GM18519 (cell line): ENCODE measurements around the gene TARP.

ENCODE experiments used
- ATAC-seq: cut with Tn5 transposase; IDR thresholded peaks from one replicate; pipeline ENCODE4 v1.9.1; 2021; ENCODE audit warnings: mild to moderate bottlenecking, moderate library complexity; ENCODE audit not compliant: unreplicated experiment, low FRiP score

TARP gene

DNA sequence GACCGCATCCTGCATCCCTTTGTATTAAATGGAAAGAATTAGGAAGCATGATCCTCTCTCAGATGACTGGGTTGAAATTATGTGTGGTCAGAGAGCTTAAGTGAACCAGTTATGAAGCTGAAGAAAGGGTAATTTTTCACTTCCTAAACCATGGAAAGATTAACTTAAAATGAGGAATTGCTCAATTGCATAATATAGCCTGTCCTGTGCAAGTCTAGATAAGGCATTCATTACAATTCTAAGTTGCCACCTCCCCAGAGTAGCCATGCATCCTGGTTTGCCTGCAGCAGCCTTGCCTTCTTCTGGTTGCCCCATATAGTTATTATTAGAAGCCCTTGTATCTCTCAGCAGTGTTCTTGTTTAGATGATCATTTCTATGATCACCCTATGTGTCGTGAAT lies 50.1 kb downstream of the TARP start:
- ATAC-seq = no peak

DNA sequence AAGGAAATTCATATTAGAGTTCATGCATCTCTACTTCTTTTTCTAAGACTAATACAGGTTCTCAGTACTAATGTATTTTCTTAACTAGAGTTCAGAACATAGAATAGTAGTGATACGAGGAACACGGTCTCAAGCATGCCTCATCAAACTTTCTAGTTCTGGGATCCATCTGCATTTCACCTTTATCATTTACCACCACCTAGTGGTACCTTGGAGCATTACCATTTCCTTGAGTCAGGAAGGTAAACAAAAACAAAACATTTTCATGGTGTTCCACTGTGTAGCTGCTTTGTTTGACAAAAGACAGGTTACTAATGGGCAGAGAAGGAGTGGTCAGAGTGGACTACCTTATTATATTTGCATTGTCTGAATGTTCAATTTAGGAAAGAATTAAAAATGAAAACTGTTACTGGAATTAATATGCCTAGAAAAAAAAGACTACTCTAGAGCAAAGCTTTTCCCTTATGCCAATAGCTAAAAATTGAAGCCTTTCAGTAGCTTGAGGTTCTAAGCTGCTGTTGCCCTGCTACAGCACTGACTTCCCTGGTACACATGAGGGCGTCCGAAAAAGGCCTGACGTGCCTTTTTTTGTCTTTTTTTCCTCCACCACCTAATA lies 50.8 kb downstream of the TARP start:
- peak; percentile 75 for ATAC-seq

DNA sequence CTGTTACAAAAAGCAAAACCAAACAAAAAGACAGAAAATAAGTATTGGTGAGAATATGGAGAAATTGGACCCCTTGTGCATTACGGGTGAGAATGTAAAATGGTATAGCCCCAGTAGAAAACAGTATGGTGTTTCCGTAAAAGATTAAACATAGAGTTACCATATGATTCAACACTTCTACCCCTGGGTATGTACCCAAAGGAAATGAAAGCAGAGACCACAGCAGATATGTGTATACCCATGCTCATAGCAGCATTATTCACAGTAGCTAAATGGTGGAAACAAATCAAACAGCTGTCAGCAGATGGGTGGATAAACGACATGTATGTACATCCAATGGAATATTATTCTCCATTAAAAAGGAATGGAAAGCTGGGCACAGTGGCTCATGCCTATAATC lies 53.0 kb downstream of the TARP start:
- no peak for ATAC-seq

DNA sequence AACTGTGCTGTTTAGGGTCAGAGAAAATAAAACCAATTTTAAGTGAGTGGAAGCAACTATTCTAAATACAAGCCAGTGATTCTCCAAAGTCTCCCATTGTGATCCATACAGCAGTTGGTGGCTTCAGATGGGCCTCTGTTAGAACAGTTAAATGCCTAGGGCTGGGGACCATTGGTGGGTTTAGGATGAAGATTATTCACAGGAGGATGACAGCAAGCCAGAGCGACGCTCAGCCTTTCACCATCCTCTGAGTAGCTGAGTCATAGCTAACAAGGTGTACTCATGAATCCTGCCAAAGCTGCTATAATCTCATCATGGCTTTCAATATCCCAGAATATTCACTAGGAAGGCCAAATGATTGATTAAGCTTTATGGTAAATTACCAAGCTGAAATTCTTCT lies 55.8 kb downstream of the TARP start:
- no peak for ATAC-seq

DNA sequence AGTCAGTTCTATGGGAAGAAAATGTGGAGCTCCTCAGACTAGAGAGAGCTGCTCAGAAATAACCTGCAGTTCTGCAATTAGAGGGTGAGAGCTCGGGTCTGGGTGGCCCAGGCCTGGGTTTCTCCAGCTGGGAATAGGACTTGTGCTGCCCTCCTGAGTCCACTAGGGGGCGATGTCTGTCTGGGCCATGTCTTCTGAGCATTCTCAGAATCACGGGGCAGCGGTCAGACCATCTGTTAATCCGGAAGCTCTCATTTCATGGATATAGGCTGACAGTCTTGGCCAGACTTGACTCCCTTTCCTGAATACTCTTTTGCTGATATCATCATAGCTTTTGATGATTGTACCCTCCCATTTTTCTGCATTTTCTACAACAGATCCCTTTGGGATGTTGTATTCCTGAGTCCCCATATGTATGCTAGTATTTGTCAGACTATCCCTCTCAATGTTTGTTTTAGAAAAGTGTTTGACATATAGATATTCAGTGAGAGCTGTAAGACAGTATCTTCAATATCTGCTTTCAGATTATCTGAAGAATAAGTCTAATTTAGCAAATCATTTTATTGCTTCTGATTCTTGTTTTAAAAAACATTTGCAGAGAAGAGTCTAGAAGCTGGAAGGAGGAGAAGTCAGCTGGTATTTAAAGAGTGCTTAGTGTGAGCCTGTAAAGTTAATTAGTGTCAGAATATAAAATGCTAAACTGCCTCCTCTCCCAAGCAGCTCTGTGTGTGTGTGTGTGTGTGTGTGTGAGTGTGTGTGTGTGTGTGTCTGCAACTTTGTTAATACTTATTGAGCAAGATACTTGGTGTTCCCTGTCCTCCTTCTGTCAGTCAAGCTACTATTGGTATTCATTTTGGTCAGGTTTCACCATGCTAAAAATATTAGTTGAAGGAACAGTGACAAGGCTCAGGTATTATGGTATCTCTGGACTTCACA lies 57.4 kb downstream of the TARP start:
- ATAC-seq = no peak

DNA sequence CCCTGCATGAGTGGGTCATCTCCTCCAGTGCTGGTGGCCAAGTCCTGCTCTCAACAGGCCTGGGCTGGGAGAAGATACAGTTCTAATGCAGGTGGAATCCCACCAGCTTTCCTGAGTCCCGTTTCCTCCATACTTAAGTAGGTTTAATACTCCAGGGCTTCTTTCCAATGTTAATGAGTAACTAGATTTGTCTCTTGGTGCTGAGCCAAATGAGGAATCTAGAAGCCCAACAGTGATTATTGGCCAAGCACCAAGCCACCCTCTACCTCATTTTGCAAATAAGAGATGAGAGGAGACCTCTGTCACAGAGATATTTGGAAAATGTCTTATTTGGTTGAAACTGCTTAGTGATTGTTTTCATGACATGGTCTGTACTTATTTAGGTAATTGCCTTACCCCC lies 58.3 kb downstream of the TARP start:
- no peak for ATAC-seq

DNA sequence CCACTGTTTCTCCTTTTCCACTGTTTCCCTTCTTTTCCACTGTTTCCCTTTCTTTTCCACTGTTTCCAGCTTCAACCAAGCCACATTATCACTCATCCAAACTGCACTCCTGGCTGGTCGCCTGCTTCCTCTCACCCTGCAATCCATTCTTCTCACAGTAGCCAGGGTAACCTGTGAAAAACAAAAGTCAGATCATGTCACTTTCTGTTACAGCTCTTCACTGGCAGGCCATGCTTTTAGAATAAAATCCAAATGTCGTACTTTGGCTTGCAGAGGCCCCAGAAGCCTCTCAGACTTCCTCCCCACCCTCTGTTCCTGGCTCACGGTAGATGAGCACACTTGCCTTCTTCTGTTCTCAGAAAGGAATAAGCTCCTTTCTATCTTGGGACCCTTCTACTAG lies 61.5 kb downstream of the TARP start:
- no peak for ATAC-seq

DNA sequence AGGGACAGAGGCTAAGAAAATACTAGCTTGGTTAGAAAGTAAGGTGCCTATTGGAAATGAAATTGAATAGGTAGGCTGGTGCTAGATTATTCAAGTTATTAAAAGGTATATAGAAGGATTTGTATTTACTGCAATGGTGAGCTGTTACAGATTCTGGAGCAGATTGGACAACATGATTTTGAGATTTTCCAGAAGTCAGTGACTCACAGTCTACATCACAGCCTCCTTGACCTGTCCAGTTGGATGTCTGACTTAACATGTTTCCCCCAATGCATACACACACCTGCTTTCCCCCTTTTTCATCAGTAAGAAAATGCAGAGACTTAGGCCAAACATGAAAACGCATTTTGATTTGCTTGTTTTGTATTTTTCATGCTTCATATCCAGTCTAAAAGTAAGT lies 62.0 kb downstream of the TARP start:
- ATAC-seq = no peak
